ENCODE data around the gene ZNF80. TPM values are rescaled to one million over a fixed set of nuclear protein-coding genes. Genes with fewer than 3 reads are reported as not detected.

ZNF80 gene
- total and polyA plus RNA-seq, 2 of the 8 experiments (the other 6 are each of a cell fraction or from before 2014, with no cell fraction given), result not detected

DNA sequence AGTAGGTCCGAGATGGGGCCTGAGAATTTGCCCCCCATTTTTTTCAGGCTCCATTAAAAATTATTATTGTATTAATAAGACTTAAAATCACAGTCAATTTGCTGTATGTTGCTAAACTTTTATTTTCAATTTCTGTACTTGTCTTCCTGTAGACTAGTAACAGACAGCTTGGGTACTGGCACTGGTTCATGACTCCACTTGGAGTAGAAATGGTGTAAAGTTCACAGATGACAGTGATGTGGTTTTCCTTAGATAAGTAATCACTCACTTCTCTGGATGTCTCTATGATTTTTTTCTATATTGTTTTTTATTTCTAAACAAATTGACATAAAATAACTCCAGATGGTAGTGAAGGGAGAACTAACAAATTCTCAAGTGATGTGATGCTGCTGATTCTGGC, 15.6 kb upstream of the ZNF80 start:
- H4K20me1 ChIP-seq (replicated peaks in 1 of 2; ENCODE audit: control insufficient read depth in 1 of 2, insufficient read depth in 2 of 2, low read length in 2 of 2), result no peaks in the 10 kb centered on the region
- no peak overlapping the region for H3K56ac ChIP-seq (replicated peaks; ENCODE audit: insufficient read length, low read depth, low read length)
- no peak for TF ChIP-seq RAD21 (IDR thresholded peaks at IDR 0.05 in 1 of 2, conservative IDR thresholded peaks at IDR 0.05 in 1 of 2; ENCODE audit: low read depth in 2 of 2, low read length in 2 of 2)
- TF ChIP-seq SRF (IDR thresholded peaks at IDR 0.05; ENCODE audit: low read depth, low read length), result no peak
- TF ChIP-seq EGR1 (IDR thresholded peaks at IDR 0.05; ENCODE audit: borderline replicate concordance, low read depth, low read length), result no peak
- TF ChIP-seq KDM4A (IDR thresholded peaks at IDR 0.05; ENCODE audit: low read depth, low read length, severe bottlenecking), result no peak
- no peak for TF ChIP-seq POLR2A (IDR thresholded peaks at IDR 0.05; ENCODE audit: control extremely low read depth in 1 of 2, low read depth in 2 of 2, low read length in 2 of 2)
- TF ChIP-seq CHD2 (IDR thresholded peaks at IDR 0.05; ENCODE audit: low read length), result no peak
- TF ChIP-seq MAFK (IDR thresholded peaks at IDR 0.05; ENCODE audit: low read depth, low read length), result no peak
- TF ChIP-seq RNF2 (IDR thresholded peaks at IDR 0.05; ENCODE audit: borderline replicate concordance, low read depth, low read length, missing control alignments, poor library complexity, severe bottlenecking), result no peak
- TF ChIP-seq, protein P1, sequence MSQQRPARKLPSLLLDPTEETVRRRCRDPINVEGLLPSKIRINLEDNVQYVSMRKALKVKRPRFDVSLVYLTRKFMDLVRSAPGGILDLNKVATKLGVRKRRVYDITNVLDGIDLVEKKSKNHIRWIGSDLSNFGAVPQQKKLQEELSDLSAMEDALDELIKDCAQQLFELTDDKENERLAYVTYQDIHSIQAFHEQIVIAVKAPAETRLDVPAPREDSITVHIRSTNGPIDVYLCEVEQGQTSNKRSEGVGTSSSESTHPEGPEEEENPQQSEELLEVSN (IDR thresholded peaks at IDR 0.05), result no peak
- no peak for TF ChIP-seq SIN3A (conservative IDR thresholded peaks at IDR 0.05 in 1 of 2, IDR thresholded peaks at IDR 0.05 in 1 of 2; ENCODE audit: low read depth in 1 of 2, low read length in 2 of 2)
- TF ChIP-seq, protein P2, sequence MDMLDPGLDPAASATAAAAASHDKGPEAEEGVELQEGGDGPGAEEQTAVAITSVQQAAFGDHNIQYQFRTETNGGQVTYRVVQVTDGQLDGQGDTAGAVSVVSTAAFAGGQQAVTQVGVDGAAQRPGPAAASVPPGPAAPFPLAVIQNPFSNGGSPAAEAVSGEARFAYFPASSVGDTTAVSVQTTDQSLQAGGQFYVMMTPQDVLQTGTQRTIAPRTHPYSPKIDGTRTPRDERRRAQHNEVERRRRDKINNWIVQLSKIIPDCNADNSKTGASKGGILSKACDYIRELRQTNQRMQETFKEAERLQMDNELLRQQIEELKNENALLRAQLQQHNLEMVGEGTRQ (IDR thresholded peaks at IDR 0.05; ENCODE audit: low read length), result no peak
- H3K4me3 ChIP-seq (ENCODE audit: extremely low read depth in 1 of 4, insufficient read depth in 2 of 4, low read depth in 3 of 4, low read length in 4 of 4), result no peak overlapping the region
- 73% methylated on average over 1 of the region's 1 CpG; no CpG with 5 or more reads in 1 of the 2 experiments for WGBS, 2 experiments (ENCODE audit: extremely low coverage in 1 of 2, insufficient coverage in 1 of 2, insufficient read length in 1 of 2, insufficient replicate concordance in 2 of 2, low coverage in 1 of 2, low lambda C conversion rate in 2 of 2, missing lambda C conversion rate in 1 of 2)
- H2BK120ac ChIP-seq (replicated peaks; ENCODE audit: low read depth, low read length), result no peak overlapping the region
- H3K36me3 ChIP-seq (ENCODE audit: control insufficient read depth in 2 of 4, insufficient read depth in 4 of 4, low read length in 3 of 4), result no peaks in the 10 kb centered on the region
- no peak overlapping the region for H4K5ac ChIP-seq (ENCODE audit: insufficient read length, low read depth, low read length)
- no peaks in the 10 kb centered on the region for H3K79me2 ChIP-seq (ENCODE audit: control insufficient read depth in 1 of 2, insufficient read depth in 2 of 2, low read length in 2 of 2)
- H2BK15ac ChIP-seq (ENCODE audit: low read length), result no peak overlapping the region
- H3K27ac ChIP-seq (ENCODE audit: low read depth, low read length), result no peak overlapping the region
- H3K23me2 ChIP-seq (ENCODE audit: low read depth, low read length), result no peaks in the 10 kb centered on the region; the same call in 1 of the 2 replicates
- no peaks in the 10 kb centered on the region for H3K79me1 ChIP-seq (ENCODE audit: low read depth, low read length)
- no peak overlapping the region for H3K23ac ChIP-seq (ENCODE audit: insufficient read length)
- H2BK5ac ChIP-seq (ENCODE audit: low read depth, low read length), result no peak overlapping the region
- H3K27me3 ChIP-seq (replicated peaks in 1 of 4; ENCODE audit: control insufficient read depth in 3 of 4, extremely low read depth in 1 of 4, insufficient read depth in 3 of 4, low read length in 3 of 4), result no peaks in the 10 kb centered on the region
- no peak for FAIRE-seq
- no peak overlapping the region for H2BK20ac ChIP-seq (ENCODE audit: low read length)
- no peak overlapping the region for H2AFZ ChIP-seq (ENCODE audit: low read length)
- no peak overlapping the region for H3K18ac ChIP-seq (ENCODE audit: extremely low read depth, low read length)
- CTCF ChIA-PET (ENCODE audit: partially characterized antibody), result no interaction called here
- no peak overlapping the region for H4K91ac ChIP-seq (replicated peaks; ENCODE audit: insufficient read length, low read length)
- H4K8ac ChIP-seq (ENCODE audit: extremely low read depth, insufficient read depth, low read length), result no peak overlapping the region
- no peak overlapping the region for H2BK12ac ChIP-seq (ENCODE audit: low read depth, low read length)
- H3K14ac ChIP-seq (ENCODE audit: insufficient read length), result no peak overlapping the region
- no peaks in the 10 kb centered on the region for H3K4me1 ChIP-seq (replicated peaks in 1 of 4; ENCODE audit: control insufficient read depth in 3 of 4, insufficient read depth in 4 of 4, low read length in 3 of 4)
- H2AK5ac ChIP-seq (ENCODE audit: low read depth, low read length), result no peak overlapping the region
- 0 out of 4 replicates have a peak, but pooled peaks cover 0 to 3% of the 10 kb centered on the region in 2 experiments for H3K9me3 ChIP-seq (ENCODE audit: insufficient read depth in 2 of 2, low read depth in 1 of 2, low read length in 1 of 2)
- H3K9ac ChIP-seq (replicated peaks in 1 of 4; ENCODE audit: extremely low read depth in 1 of 4, low read depth in 3 of 4, low read length in 3 of 4), result no peak overlapping the region
- H3K4me2 ChIP-seq (ENCODE audit: insufficient read depth in 1 of 2, low read depth in 2 of 2, low read length in 2 of 2), result no peak overlapping the region
- DNase-seq (ENCODE audit: low read depth in 1 of 2, low spot score in 2 of 2), result no peak
- POLR2A ChIA-PET (ENCODE audit: partially characterized antibody), result no interaction called here
- no peak overlapping the region for H3K4ac ChIP-seq (replicated peaks; ENCODE audit: insufficient read length, low read depth, low read length)
